ENCODE measurements around the gene RUFY2.

DNA sequence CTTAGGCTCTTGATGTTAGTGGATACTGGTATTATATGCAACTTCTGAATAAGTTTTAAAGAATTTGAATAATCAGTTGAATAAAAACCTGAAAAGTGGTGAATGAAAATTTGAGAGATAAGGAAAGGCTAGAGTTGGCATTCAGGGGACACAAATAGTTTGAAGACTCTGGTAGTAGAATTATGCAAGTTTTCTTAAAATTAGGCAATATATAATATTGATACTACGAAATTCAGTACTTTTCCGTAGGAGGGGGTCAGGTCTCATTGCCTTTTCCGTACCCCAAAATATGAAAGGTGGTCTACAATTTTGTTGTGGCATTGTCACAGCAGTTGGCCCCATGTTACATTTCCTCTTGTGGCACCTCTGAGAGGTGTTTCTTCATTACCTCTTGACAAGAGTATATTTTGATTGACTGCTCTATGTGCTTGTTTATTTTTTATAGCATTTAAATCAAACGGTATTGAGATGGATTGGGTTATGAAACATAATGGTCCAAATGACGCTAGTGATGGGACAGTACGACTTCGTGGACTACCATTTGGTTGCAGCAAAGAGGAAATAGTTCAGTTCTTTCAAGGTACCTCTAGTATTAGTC lies 70.2 kb downstream of the RUFY2 start:
- TF ChIP-seq, protein P1, sequence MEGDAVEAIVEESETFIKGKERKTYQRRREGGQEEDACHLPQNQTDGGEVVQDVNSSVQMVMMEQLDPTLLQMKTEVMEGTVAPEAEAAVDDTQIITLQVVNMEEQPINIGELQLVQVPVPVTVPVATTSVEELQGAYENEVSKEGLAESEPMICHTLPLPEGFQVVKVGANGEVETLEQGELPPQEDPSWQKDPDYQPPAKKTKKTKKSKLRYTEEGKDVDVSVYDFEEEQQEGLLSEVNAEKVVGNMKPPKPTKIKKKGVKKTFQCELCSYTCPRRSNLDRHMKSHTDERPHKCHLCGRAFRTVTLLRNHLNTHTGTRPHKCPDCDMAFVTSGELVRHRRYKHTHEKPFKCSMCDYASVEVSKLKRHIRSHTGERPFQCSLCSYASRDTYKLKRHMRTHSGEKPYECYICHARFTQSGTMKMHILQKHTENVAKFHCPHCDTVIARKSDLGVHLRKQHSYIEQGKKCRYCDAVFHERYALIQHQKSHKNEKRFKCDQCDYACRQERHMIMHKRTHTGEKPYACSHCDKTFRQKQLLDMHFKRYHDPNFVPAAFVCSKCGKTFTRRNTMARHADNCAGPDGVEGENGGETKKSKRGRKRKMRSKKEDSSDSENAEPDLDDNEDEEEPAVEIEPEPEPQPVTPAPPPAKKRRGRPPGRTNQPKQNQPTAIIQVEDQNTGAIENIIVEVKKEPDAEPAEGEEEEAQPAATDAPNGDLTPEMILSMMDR (IDR thresholded peaks at IDR 0.05; ENCODE audit: low read length): no peak
- no peak for TF ChIP-seq EZH2 (IDR thresholded peaks at IDR 0.05; ENCODE audit: borderline replicate concordance, low read length)

Data from OCI-LY1 (cell line).